ENCODE results near the gene NLE1. TPM values are rescaled to one million over a fixed set of nuclear protein-coding genes. Genes with fewer than 3 reads are reported as not detected.
A peak's percentile ranks its signal among the peaks of the same experiment; 100 is the strongest.

Gene NLE1
- total RNA-seq, 3 donors from 2014 or later: 9.0 to 13.6 (median 12.1) TPM

GRCh38 chr17:35167046-35167445 is 24.9 kb upstream of the NLE1 start:
- no peak for ATAC-seq
- H3K4me3 ChIP-seq: no peak overlapping the region
- DNase-seq: no peak
- no peaks in the 10 kb centered on the region for H3K36me3 ChIP-seq (ENCODE audit: low read depth)
- intact Hi-C loops (cut with DNase I, micrococcal nuclease): no loop called here
- no peaks in the 10 kb centered on the region for H3K9me3 ChIP-seq
- no peak for TF ChIP-seq CTCF (IDR thresholded peaks at IDR 0.05)
- H3K4me1 ChIP-seq (ENCODE audit: low read depth): no peaks in the 10 kb centered on the region

- DNase-seq: no peak
- no peaks in the 10 kb centered on the region for H3K4me1 ChIP-seq (ENCODE audit: low read depth)
- intact Hi-C loops (cut with DNase I, micrococcal nuclease): no loop called here
Measured at GRCh38 chr17:35166526-35166925, 24.4 kb upstream of the NLE1 start.

GRCh38 chr17:35164716-35165115 is 22.6 kb upstream of the NLE1 start:
- intact Hi-C loops (cut with DNase I, micrococcal nuclease): no loop called here
- no peaks in the 10 kb centered on the region for H3K36me3 ChIP-seq (ENCODE audit: low read depth)
- H3K4me1 ChIP-seq (ENCODE audit: low read depth): no peaks in the 10 kb centered on the region
- H3K9me3 ChIP-seq: no peaks in the 10 kb centered on the region
- DNase-seq (no peak), ATAC-seq (no peak)
- no peak for TF ChIP-seq CTCF (IDR thresholded peaks at IDR 0.05)
- H3K4me3 ChIP-seq: no peak overlapping the region

More at GRCh38 chr17:35166526-35166925, 24.4 kb upstream of the NLE1 start:
- no peaks in the 10 kb centered on the region for H3K9me3 ChIP-seq
- no peak overlapping the region for H3K4me3 ChIP-seq
- H3K36me3 ChIP-seq (ENCODE audit: low read depth): no peaks in the 10 kb centered on the region
- no peak for TF ChIP-seq CTCF (IDR thresholded peaks at IDR 0.05)
- ATAC-seq: no peak

- Histone ChIP-seq H3K36me3 (ENCODE audit: low read depth) (no peaks in the 10 kb centered on the region), H3K4me1 (ENCODE audit: low read depth) (no peaks in the 10 kb centered on the region), H3K9me3 (no peaks in the 10 kb centered on the region), H3K4me3 (no peak overlapping the region)
- no peak for ATAC-seq
- TF ChIP-seq CTCF (IDR thresholded peaks at IDR 0.05): no peak
- intact Hi-C loops (cut with DNase I, micrococcal nuclease): no loop called here
- DNase-seq: no peak
Measured at GRCh38 chr17:35163886-35164285, 21.8 kb upstream of the NLE1 start.

- DNase-seq: no peak
- ATAC-seq: no peak
- Histone ChIP-seq H3K4me1 (ENCODE audit: low read depth) (no peaks in the 10 kb centered on the region), H3K36me3 (ENCODE audit: low read depth) (no peaks in the 10 kb centered on the region), H3K4me3 (no peak overlapping the region), H3K9me3 (no peaks in the 10 kb centered on the region)
- TF ChIP-seq CTCF (IDR thresholded peaks at IDR 0.05): no peak
- intact Hi-C loops (cut with DNase I, micrococcal nuclease): no loop called here
Measured at GRCh38 chr17:35162755-35163154, 20.7 kb upstream of the NLE1 start.

- intact Hi-C loops (cut with DNase I, micrococcal nuclease): no loop called here
- no peak for TF ChIP-seq CTCF (IDR thresholded peaks at IDR 0.05)
- DNase-seq: no peak
- Histone ChIP-seq H3K4me1 (ENCODE audit: low read depth) (no peaks in the 10 kb centered on the region), H3K9me3 (no peaks in the 10 kb centered on the region), H3K36me3 (ENCODE audit: low read depth) (no peaks in the 10 kb centered on the region), H3K4me3 (no peak overlapping the region)
- peak; percentile 65 for ATAC-seq
Measured at GRCh38 chr17:35161281-35161761, 19.2 kb upstream of the NLE1 start.
